Measurements from ENCODE around the gene RETN.

Gene RETN

GRCh38 chr19:7661744-7662538, 6.9 kb upstream of the RETN start:
- no peak for DNase-seq

DNA sequence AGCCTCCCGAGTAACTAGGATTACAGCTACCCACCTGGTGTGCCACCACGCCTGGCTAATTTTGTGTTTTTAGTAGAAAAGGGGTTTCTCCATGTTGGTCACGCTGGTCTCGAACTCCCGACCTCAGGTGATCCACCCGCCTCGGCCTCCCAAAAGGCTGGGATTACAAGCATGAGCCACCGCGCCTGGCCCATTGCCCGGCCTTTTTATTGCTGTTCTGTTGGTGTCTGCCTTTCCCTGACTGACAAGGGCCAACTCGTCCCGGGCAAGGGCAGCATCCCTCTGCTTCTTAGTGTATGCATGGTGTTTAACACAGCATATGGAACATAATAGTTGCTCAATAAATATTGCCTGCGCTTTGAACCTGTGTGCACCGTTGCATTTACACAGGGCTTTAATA, 6.2 kb upstream of the RETN start:
- DNase-seq, result no peak

- no peak for DNase-seq
Measured at GRCh38 chr19:7663706-7664105, 5.1 kb upstream of the RETN start.

DNA sequence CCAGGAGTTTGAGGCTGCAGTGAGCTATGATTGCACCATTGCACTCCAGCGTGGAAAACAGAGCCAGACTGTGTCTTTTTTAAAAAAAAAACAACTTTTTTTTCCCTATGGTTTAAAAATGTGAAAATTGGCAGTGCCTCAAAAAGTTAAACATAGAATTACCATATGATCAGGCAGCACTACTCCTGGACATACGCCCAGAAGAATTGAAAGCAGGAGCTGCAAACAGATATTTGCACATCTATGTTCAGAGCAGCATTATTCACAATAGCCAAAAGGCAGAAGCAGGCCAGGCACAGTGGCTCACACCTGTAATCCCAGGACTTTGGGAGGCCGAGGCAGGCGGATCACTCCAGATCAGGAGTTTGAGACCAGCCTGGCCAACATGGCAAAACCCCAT, 3.8 kb upstream of the RETN start:
- DNase-seq, result no peak

- DNase-seq, result no peak
Measured at GRCh38 chr19:7669641-7670040, 792 bp downstream of the RETN start.

- no peak for DNase-seq
Measured at GRCh38 chr19:7670150-7670783, 1.4 kb downstream of the RETN start.

DNA sequence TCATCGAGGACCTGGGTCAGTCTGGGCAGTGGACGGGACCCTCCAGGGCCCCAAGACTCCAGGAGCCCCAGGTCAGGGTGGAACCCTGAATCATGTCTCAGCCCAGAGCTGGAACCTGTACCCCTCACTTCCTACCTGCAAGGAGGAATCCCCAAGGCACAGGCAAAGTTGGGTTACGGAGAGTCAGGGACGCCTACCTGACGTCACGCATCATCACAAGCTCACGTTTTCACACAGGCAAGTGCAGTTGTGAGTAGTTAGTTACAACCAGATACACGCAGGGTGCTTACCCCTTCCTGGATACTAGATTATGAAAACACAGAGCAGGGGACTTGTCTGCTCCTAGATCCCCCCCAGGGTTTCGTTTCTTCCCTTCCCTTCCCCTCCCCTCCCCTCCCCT, 1.9 kb downstream of the RETN start:
- DNase-seq, result no peak

- DNase-seq, result no peak
Measured at GRCh38 chr19:7672522-7672921, 3.7 kb downstream of the RETN start.

DNA sequence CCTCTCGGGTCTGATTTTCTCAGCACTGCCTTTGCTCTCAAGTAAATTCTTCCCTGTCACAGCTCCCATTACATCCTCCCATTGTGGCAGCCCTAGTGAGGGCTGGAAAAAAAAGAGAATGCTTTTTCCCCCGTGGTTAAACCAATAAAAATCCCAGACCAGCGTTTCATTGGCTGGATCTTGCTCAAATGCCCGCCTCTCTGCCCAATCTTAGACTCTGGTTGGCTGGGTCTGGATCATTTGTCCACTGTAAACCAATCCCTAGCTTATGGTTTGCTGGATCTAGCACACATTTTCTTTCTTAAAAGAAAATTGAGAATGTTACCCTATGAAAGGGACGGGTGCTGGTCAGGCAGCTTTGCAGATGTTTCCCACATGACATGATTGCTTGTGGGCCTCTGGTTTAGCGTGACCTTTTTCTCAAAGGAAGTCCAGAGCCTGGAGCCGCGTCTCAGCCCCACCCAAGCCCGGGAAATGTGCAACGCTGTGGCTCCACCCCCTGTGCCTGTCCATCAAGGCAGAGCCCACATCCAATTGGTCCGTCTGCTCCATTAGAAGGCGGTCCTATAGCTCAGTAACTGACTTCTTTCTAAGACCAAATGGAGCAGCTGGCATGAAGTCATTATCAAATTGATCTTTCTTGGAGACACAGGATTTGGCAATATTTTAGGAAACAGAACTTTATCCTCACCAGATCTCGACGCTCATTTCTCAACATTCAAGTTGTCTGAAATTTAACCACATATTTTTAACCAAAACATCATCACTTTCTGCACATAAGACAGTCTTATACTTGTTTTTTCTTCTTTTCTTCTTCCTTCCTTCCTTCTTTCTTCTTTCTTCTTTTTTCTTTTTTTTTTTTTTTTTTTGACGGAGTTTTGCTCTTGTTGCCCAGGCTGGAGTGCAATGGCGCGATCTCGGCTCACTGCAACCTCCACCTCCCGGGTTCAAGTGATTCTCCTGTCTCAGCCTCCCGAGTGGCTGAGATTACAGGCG, 5.5 kb downstream of the RETN start:
- no peak for DNase-seq

DNA sequence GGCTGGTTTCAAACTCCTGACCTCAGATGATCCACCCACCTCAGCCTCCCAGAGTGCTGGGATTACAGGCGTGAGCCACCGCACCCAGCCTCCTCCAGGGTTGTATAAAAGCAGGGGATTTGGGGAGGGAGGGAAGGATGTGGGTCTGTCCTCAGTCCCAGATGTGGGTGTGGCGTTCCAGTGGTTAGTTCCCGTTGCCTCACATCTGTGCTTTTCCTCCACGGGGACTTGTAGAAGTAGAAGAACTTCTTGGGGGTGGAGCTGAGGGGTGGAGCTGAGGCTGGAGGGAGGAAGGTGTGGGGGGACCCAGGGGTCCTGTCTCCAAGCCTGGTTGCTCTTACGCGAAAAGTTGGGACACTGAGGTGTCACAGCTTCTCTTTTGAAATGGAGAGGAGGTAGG, 7.5 kb downstream of the RETN start:
- no peak for DNase-seq

DNA sequence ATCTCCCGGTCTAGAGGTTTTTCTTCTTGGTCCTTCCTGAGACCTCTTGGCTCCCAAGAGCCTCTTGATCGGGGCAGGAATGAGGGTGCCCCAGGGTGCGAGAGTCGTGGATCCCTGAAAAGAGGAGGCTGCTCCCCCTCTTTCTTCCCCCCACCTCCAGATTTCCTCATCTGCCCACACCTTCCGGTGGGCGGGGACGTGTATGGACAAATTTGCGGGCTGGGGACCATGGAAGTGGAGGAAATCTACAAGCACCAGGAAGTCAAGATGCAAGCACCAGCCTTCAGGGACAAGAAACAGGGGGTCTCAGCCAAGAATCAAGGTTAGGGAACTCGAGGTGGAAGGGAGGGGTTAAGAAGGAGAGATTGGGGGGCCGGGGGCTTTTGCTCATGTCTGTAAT, 8.0 kb downstream of the RETN start, which contains the start of gene MCEMP1:
MCEMP1 (plus strand) TSS at position 237 of the 400 bp plus-strand sequence; CDS start at position 268, 31 bp downstream.
- no peak for DNase-seq

DNA sequence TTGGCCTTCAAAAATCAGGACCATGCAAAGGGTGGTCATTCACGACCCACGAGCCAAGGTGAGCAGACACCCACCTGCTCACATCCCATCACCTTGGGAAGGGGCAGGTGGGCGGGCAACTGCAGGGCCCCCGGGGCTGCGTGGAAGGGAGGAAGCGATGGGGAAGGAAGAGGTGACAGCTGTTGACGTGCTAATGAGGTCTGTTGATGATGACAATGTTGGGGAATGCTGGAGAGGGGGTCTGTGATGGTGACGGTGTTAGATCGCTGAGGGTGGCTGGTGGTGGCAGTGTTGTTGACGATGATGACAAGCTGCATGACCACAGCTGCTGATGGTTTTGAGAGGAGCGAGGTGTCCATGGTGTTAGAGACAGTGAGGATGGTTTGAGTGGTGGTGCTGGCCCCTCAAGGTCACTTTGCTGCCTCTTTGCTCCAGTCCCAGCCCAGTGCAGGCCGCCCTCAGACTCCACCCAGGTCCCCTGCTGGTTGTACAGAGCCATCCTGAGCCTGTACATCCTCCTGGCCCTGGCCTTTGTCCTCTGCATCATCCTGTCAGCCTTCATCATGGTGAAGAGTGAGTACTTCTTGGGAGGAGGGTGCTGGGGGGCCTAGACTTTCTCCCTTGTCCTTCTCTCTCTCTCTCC, 8.9 kb downstream of the RETN start:
- no peak for DNase-seq

DNA sequence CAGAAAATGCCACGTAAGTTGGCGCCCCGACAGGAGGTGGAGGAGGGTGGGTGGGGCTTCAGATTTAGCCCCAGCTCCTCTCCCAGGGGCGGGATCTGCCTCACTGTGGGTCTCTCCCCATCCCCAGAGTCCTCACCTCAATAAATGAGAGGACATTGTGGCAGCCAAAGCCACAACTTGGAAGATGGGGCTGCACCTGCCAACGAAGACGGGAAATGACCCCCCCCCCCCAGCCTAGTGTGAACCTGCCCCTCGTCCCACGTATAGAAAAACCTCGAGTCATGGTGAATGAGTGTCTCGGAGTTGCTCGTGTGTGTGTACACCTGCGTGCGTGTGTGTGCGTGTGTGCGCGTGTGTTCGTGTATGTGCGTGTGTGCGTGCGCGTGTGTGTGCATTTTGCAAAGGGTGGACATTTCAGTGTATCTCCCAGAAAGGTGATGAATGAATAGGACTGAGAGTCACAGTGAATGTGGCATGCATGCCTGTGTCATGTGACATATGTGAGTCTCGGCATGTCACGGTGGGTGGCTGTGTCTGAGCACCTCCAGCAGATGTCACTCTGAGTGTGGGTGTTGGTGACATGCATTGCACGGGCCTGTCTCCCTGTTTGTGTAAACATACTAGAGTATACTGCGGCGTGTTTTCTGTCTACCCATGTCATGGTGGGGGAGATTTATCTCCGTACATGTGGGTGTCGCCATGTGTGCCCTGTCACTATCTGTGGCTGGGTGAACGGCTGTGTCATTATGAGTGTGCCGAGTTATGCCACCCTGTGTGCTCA, 10.3 kb downstream of the RETN start:
- DNase-seq, result peak; percentile 33 to 45 (median 41)

- no peak for DNase-seq
Measured at GRCh38 chr19:7679771-7680605, 11.1 kb downstream of the RETN start.

GRCh38 chr19:7680606-7681339, 11.9 kb downstream of the RETN start, which contains the start of gene TRAPPC5:
Gene TRAPPC5 (plus strand): TSS chr19:7680833. CDS start chr19:7682254, 1,421 bp downstream.
- DNase-seq, result peak; percentile 69 to 81 (median 76)

GRCh38 chr19:7681340-7682174, 12.7 kb downstream of the RETN start:
- peak; percentile 64 to 78 (median 70) for DNase-seq

DNA sequence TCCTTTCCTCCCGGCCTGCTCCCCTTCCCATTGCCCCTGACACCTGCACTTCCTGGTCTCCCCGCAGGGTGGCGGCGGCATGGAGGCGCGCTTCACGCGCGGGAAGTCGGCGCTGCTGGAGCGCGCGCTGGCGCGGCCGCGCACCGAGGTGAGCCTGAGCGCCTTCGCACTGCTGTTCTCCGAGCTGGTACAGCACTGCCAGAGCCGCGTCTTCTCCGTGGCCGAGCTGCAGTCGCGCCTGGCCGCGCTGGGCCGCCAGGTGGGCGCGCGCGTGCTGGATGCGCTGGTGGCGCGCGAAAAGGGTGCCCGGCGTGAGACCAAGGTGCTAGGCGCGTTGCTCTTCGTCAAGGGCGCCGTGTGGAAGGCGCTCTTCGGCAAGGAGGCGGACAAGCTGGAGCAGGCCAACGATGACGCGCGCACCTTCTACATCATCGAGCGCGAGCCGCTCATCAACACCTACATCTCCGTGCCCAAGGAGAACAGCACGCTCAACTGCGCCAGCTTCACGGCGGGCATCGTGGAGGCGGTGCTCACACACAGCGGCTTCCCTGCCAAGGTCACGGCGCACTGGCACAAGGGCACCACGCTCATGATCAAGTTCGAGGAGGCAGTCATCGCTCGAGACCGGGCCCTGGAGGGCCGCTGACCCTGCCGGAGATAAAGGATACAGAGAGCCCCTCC, 13.5 kb downstream of the RETN start:
- no peak for DNase-seq
